ENCODE data around the gene GREB1L.
"Not testable (repeated sequence)": the region's sequence is repeated elsewhere in the genome, so short reads cannot be mapped to it uniquely, and the experiment has no call there.

Gene GREB1L

DNA sequence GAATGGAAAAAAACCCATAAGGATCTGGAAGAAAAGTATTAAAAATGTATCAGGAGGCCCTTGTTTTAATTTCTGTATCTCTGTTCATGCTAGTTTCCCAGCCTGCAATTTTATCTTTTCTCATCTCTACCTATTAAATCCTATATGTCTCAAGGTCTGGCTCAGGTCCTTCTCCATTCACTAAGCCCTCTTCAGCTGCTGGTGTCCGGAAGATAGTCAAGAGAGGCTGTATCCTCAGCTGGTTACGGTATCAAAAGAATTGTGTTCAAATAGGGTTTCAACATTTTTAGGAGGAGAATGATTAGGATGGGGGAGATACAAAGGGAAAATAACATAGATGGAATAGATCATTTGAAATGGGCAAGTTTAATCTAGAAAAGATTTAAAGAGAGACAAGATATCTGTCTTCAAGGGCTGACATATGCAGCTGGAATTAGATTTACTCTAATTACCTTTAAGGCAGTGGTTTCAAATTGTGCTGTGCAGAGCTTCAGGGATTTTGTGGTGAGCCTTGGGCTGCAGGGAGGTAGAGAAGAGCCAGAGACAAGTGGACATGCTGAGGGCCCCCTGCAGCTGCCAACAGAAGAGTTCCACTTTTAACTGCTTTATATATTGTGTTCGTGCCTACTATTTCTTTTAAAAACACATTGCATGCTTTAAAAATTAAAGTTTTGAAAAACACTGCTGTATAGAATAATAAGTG is 24.1 kb downstream of the GREB1L start:
- no peak for DNase-seq

DNA sequence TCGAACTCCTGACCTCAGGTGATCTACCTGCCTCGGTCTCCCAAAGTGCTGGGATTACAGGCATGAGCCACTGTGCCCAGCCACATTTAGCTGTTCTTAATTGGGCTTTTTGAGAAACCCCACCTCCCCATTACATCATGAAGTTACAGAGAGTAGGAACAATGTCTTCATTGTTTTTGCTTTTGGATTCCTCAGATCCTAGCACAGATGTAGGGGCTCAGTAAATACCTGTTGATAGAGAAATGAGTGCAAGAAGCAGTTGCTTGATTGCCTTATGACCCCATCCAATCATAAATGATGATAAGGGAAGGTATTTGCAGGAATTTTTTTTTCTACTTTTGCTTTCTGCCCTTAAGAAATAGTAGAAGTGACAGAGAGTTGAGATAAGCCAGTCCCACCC is 25.4 kb downstream of the GREB1L start:
- DNase-seq: no peak

DNA sequence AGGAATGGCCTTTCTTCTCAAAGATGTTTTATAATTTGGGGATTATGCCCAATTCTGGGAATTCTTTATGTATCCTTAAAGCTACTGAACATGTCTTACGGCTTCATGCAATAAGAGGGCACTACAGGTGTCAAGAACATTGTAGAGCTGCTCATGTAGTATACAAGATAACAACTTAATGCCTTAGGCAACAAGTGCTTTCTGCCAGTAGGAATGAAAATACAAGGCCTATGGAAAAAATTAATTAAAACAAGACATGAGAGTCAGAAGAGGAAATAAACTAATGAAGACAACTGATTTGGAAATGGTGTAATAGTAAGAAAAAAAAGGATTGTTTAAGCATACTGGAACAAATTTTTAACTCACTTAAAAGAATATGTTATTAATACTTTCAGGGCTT is 27.3 kb downstream of the GREB1L start:
- DNase-seq: no peak

DNA sequence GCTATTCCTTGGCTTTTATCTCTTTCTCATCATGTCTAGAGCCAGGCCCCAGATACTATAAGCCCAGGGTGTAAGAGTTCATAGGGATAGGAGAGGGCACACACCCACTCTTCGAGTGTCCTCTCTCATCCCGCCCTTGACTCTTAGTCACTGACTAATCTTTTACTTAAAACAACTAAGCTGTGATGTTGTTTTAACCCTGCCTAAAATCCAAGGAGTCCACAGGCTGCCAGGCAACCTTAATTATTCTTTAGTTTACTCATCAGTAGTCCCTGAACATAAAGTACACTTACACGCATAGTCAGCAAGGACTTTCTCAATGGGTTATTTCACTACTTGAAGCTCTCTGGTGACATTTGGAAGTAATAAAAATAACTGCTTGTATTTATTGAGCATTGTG is 28.4 kb downstream of the GREB1L start:
- DNase-seq: no peak

DNA sequence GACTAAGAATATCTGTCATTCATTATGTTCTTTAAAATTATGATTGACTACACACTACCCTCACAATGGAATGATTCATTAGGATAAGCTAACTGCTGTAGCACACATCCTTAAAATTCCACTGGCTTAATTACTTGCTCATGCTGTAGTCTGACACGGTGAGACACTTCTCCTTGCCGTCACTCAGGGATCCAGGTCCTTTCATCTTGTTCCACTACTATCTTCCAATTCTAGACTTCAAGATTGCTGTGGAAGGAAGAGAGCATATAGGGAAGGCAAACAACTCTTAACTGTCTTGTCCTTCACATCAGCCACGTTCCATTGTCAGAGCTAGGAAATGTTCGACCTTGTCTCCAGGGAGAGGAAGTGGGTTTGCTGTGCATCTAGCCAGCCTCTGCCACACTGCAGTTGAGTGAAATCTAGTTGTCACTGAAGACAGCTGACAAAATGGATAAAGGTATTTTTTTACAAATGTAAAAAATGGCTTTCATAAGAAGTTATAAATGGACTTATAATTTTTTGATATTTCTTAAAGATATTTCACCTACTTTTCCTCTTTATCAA is 30.1 kb downstream of the GREB1L start:
- DNase-seq: peak; percentile 41

DNA sequence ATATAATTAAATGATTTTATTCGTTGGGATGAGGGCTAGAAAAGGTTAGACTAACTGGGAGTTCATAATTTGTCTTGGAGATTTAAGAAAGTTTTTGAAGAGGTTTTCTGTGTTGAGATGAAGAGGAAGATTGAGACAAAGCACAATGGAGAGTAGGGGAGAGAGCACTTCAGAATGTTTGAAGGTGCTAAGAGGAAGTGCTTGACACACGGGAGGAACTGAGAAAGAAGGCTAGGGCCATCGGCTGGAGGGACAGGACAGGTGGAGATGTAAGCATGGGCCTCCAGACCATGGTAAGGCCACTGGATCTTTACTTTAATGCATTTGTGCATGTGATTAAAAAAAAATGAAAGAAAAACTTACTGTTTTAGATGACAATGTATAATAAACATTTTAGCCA is 31.5 kb downstream of the GREB1L start:
- DNase-seq: no peak

DNA sequence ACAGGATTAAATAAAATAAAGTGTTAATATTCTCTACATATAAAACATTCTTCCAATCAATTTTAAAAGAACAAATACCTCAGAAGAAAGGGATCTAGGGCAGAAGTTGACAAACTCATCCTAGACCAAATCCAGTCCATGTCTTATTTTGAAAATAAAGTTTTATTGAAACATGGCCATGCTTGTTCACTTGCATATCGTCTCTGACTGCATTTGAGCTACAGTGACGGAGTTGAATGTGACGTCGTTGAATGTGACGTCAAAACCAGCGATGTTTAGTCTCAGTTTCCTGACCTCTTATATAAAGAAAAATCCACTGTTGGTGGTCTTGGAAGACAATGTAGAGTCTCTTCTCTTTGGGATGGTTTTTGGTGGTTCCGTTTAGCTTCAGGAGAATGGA is 33.6 kb downstream of the GREB1L start:
- DNase-seq: no peak

DNA sequence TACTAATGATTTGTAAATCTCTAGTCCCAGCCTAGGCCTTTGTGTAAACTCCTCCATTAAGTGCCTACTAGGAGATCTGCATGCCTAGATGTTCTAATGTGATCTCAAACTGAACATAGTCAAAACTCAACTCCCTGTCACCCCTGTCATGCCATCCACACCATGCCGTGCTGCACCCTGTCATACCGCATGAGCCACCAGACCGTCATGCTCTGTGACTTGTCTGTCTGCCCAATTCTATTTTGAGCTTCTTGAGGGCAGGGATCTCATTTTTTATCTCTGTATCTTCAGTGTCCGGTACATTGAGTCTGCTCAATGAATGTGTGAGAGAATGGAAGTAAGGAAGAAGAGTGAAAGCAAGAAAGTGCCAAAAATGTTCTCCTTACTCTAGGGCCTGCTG is 35.5 kb downstream of the GREB1L start:
- no peak for DNase-seq

DNA sequence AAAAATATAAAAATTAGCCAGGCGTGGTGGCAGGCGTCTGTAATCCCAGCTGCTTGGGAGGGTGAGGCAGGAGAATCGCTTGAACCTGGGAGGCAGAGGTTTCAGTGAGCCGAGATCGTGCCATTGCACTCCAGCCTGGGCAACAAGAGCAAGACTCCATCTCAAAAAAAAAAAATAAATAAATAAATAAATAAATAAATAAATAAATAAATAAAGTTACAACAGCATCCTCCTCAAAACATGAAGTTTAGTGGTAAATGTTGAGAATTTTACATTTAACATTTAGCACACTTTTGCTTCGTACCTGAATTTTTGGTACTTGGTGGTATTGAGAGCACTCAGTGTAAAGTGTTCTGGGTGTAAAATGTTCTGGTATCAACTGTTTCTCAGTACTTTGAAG is 36.2 kb downstream of the GREB1L start:
- not testable (repeated sequence) for DNase-seq

DNA sequence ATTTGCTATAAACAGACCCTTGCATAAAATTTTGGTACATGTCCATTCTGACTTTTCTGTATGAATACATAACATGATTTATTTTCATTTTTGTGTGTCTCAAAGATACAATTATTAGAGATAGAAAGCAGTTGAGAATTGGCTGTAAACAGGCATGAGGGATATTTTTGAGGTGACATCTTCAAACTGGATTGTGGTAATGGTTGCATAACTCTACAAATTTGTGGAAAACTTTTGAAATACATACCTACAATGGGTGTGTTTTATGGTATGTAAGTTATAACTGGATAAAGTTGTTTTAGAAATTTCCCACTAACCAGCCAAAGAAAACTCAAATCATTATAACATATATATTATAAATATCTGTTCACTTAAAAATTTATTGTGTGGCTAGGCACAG is 39.6 kb downstream of the GREB1L start:
- no peak for DNase-seq

DNA sequence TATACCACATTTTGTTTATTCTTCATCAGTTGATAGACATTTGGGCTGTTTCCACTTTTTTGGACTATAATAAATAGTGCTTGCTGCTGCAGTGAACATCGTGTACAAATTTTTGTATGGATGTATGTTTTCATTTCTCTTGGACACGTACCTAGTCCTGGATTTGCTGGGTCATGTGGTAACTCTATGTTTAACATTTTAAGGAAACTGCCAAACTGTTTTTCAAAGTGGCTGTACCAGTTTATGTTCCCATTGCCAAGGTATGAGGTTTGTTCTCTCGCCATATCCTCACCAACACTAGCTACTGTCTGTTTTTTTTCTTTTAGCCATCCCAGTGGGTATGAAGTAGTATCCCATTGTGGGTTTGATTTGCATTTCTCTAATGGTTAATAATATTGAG is 42.5 kb downstream of the GREB1L start:
- no peak for DNase-seq

DNA sequence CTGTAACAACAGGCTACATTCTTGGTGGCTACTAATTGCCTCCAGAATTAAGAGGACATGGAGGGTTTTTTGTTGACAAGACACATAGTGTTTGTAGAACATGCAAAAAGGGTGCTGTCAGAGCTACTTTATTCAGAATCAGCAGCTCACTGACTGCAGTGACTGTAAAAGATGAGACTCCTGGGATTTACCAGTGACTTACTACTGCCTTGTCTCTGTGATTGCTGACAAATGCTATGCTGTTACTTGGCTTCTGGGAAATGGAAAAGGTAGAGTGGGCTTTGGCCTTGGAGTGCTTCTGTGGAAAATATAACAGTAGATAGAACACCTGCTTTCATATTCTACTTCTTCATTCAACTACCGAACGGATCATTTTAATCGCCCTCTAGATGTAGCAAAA is 47.8 kb downstream of the GREB1L start:
- peak; percentile 41 for DNase-seq

DNA sequence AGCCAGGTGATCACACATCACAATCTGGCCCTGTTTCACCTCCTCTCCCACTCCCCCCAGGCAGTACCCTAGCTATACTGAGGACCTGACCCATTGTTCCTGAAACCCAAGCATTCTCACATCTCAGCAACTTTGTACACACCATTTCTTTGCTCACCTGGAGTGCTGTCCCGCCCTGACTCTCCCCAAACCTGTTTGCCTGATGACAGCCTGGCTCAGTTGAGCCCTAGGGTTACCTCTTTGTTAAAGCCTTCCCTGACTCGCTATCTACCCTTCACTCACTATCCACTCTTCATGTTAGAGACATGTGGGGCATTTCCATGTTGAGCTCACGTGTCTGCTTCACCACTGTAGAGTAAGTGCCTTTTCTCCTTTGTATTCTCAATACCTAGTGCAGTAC is 49.1 kb downstream of the GREB1L start:
- no peak for DNase-seq

DNA sequence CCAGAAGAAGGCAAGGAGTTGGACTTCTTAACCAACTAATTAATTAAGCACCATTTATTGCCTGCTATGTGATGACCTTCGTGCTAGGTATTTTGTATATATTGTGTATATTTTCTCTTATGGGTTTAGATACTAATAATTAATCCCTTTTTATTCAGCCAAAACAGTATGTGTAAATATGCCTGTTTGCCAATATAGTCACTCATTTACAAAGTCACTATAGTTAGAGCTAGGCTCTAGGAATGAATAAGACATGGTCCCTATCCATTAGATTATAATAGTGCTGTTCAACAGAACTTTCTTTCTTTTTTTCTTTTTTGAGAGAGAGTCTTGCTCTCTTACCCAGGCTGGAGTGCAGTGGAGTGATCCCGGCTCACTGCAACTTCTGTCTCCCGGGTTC is 51.4 kb downstream of the GREB1L start:
- no peak for DNase-seq

DNA sequence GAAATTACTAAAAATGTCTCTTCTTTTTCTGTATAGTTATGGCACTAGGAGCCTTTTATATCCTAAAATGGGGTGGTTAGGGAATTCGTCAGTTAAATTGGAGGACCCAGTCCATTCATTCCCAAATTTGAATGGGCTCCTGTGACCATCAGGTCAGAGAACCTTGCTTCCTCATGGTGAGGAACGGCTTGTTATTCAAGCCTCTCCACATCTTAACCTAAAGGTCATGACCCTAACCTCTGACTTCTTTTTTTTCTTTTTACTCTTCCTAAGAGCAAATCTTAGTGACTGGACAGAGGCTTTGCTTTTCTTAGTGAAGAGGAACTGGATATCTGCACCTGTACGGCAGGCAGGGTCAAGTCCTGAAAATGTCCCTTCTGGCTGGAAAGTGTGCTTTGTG is 53.1 kb downstream of the GREB1L start:
- DNase-seq: no peak

DNA sequence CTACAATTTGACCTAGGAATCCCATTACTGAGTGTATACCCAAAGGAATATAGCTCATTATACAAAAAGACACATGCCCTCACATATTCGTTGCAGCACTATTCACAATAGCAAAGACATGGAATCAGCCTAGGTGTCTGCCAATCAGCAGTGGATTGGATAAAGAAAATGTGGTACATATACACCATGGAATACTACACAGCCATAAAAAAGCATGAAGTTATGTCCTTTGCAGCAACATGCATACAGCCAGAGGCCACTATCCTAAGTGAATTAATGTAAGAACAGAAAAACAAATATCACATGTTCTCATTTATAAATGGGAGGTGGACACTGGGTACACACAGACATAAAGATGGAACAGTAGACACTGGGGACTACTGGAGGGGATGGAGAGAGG is 54.0 kb downstream of the GREB1L start:
- no peak for DNase-seq

DNA sequence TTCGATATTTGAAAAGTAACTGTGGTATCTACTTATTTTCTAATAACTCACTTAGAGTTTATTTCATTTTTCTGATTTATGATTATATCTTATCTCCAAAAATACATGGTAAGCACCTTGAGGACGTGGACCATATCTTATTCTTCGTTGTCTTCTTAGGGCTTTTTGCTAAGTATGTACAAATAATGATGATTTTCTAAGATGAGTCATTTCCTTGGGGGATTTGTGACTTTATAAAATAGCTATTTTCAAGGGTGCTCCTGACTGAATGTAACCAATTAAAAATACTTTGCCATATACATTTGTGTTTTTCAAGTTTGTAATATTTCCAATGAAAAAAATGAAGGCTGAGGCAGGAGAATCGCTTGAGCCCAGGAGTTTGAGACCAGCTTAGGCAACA is 56.3 kb downstream of the GREB1L start:
- DNase-seq: no peak

DNA sequence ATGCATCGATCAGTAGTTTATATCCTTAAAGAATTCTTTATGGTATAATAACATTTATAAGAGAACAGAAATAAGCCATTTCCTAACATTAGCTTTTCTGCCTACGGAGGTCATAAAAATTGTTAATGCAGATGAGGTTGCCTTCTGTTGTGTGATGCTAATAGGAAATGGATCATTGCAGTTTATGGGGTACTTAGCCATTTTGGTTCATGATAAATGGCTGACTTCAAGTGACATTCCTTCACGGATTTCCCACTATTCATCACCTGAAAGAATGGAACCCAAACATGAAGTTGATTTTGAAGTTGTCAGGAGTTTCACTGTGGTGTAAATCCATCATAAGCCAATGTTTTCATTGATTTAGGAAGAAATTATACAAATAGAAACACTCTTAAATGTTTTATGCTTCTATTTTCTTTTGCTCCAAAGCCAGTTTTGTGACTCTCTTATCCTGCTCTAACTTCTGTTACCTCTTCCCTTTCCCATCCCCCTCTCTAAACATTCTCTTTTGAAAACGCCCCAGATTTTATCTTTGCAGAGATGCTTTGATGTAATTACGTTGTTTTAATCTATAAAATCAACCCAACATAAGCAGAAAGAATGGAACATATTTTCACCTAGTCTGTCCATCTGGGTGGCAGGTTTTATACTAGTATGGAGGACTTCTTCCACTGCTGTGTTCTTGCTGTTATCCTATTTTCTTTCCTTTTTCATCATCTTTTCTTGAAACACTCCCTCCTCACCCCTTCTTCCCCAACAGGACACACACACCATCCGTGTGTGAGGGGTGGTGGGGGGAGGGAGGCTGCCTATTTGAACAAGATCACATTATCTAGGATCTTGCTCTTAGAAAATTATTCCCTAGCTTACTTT is 58.2 kb downstream of the GREB1L start:
- no peak for DNase-seq

DNA sequence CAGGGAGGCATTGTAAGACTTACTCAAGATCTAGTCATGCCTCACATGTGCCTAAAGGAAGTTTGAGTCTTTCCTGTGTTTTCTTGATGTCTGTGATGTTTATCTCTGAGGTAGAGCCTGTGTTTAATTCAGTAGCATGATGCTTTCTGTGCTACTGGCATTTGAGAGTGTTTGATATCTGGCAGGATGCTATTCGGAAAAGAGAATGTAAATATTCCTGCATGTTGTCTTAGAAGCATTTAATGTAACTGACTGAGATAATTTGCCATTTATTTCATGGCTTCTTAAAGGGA is 58.8 kb downstream of the GREB1L start:
- DNase-seq: no peak

DNA sequence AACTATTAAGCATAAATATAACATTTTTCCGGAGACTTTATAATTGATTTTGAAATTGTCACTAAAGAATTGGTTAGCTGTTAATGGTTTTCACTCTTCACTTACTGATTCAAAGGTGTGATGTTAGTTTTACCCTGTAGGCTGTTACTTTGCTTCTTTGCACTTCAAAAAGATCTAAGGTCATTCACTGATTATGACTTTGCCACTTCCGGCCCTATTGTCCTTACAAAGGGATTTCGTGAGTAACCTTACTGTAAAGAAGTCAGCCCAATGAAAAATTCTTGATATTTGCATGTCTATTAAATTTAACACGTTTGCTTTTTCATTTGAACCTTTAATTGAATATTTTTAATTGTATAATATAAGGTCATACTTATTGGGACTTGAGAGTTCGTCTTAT is 61.4 kb downstream of the GREB1L start:
- DNase-seq: no peak

DNA sequence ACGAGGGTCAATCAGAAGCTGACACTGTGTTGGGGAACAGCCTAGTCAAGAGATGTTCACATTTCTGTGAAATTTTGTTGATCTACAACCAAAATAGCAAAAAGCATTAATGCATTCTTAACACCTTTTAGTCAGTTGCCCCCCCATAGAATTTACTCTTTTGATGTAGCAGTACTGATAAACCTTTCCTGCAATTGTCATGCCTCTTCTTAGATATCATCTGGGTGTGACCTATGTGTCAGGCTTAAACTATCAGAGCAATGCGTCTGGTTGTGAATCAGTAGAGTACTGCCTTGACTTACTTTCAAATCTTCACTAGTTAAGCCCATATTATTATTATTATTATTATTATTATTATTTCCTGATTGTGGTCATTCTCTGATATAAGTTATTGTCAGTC is 61.9 kb downstream of the GREB1L start:
- no peak for DNase-seq

DNA sequence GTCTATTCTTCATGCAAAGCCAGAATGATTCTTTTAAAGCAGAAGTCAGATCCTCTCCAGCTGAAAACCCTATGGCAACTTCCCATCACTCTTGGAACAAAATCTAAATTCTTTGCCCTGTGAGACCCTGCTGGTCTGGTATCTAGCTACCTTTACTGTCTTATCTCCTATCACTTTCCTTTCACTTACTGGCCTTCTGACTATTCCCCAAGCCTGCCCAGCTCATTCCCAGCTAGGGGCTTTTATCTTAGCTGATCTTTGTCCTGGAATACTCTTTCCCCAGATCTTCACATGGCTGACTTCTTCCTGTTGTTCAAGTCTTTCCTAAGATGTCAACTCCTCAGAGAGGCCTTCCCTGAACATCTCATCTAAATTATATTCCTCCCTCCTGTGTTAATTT is 63.6 kb downstream of the GREB1L start:
- DNase-seq: no peak

DNA sequence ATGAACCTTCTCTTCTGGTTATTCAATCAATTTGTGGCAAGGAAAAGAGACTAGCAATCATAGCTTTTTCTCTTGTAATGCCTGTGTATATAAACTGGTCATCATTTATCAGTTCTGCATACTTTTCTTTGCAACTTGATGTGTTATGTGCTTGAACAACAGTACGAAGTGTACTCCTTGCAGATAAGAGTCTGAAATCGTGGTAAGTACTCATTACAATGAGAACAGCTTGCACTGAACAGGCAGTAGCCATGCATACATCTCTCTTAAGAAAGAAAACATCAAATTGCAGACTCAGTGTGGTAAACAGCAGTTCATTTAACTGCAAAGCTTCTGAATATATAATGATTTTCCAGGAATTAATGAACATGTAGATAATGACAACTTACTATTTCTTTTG is 64.3 kb downstream of the GREB1L start:
- no peak for DNase-seq

DNA sequence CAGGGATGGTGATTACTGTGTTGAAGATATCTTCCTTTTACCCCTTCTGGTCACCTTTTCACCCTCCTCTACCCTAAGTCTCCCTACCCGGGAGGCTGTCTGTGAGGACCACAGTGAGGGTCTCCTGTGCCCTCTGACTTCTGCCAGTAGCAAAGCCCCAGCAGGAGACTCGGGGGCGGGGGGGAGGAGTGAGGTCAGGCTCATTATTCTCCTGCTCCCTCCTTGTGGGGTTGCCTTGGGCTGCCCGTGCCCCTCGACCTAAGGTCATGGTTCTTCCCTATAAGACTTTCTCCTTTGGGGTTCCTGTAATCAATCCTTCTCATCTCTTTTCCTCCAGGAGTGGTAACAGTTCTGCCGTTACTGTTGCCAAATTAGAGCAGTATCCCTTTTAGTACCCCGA is 65.5 kb downstream of the GREB1L start:
- DNase-seq: no peak

DNA sequence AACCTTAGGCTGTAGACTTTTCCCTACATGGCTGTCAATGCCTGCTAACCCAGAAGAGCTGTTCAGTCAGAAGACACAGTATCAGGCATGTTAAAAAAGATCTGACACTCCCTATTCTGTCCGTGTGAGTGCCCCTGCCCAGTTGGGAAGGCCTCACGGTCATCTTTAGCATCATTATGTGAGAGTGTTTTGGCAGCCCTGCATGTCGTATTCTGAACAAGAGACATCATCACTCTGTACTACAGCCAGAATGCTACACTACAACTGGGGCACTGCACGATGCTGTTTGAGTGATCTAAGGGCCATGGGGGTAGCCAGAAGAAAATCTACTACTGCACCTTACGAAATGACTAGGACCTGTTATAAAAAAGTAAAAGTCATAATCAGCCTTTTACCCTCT is 67.2 kb downstream of the GREB1L start:
- DNase-seq: no peak
